H1 (cell line): ENCODE measurements around the gene ZNF200. TPM values are rescaled to one million over a fixed set of nuclear protein-coding genes. Genes with fewer than 3 reads are reported as not detected.

Experiments
- CTCF ChIA-PET: fragments of 300-600 bp; sonication (Branson Sonifier 250); formaldehyde crosslinking; loops from one replicate; lab custom pipeline; 2021; ENCODE audit not compliant: partially characterized antibody; lab: Charles Lee
- POLR2A ChIA-PET: fragments of 300-600 bp; sonication (Branson Sonifier 250); formaldehyde crosslinking; loops from one replicate; lab custom pipeline; 2021; ENCODE audit warnings: inconsistent platforms; ENCODE audit not compliant: partially characterized antibody; lab: Charles Lee
- DNase-seq, 2 experiments: peaks; one replicate each; pipeline versions ENCODE4 v3.0.0 to v3.0.0-alpha.2; 2010 to 2022; ENCODE audit warnings: low spot score in 2 of 2, low read depth in 1 of 2, mixed read lengths in 1 of 2
- FAIRE-seq: peaks from 2 replicates; lab custom pipeline; 2011; peaks lifted over from hg19 to GRCh38; lab: Jason Lieb, UNC
- H2AFZ ChIP-seq: 2 replicates; pipeline ENCODE4 v1.8.1; 2012; ENCODE audit warnings: low read length, inconsistent platforms
- H2AK5ac ChIP-seq: 2 replicates; pipeline ENCODE4 v1.6.1; 2013; ENCODE audit warnings: low read depth, low read length
- H2BK120ac ChIP-seq: replicated peaks from 2 replicates; pipeline ENCODE3; 2013; ENCODE audit warnings: low read depth, low read length, inconsistent platforms
- H2BK12ac ChIP-seq: 2 replicates; pipeline ENCODE4 v1.6.1; 2013; ENCODE audit warnings: low read depth, low read length
- H2BK15ac ChIP-seq: 2 replicates; pipeline ENCODE4 v1.6.1; 2013; ENCODE audit warnings: low read length
- H2BK20ac ChIP-seq: 2 replicates; pipeline ENCODE4 v1.6.1; 2013; ENCODE audit warnings: low read length
- H2BK5ac ChIP-seq: 2 replicates; pipeline ENCODE4 v1.6.1; 2013; ENCODE audit warnings: low read depth, low read length
- H3K14ac ChIP-seq: 2 replicates; pipeline ENCODE4 v1.6.1; 2013; ENCODE audit warnings: inconsistent platforms; ENCODE audit not compliant: insufficient read length
- H3K18ac ChIP-seq: 2 replicates; pipeline ENCODE4 v1.6.1; 2013; ENCODE audit warnings: low read length; ENCODE audit errors: extremely low read depth
- H3K23ac ChIP-seq: 2 replicates; pipeline ENCODE4 v1.6.1; 2013; ENCODE audit warnings: inconsistent platforms; ENCODE audit not compliant: insufficient read length
- H3K23me2 ChIP-seq: 2 replicates; pipeline ENCODE4 v1.6.1; 2013; ENCODE audit warnings: low read depth, low read length
- H3K27ac ChIP-seq: 2 replicates; pipeline ENCODE4 v1.6.1; 2011; ENCODE audit warnings: low read depth, low read length, inconsistent platforms
- H3K27me3 ChIP-seq, 4 experiments: replicated peaks in 1 of 4; 1 replicate in 1 of 4; 2 replicates in 3 of 4; pipeline versions ENCODE4 v1.6.1 to v1.8.1; 2011 to 2013; ENCODE audit warnings: low read length in 3 of 4, mild to moderate bottlenecking in 3 of 4, inconsistent platforms in 2 of 4, mixed read lengths in 2 of 4, moderate library complexity in 1 of 4; ENCODE audit not compliant: control insufficient read depth in 3 of 4, insufficient read depth in 3 of 4; ENCODE audit errors: extremely low read depth in 1 of 4
- H3K36me3 ChIP-seq, 4 experiments: 2 replicates each; pipeline versions ENCODE4 v1.6.1 to v1.8.1; 2011 to 2013; ENCODE audit warnings: mild to moderate bottlenecking in 4 of 4, low read length in 3 of 4, moderate library complexity in 2 of 4, control low read depth in 1 of 4, inconsistent platforms in 1 of 4; ENCODE audit not compliant: insufficient read depth in 4 of 4, control insufficient read depth in 2 of 4
- H3K4ac ChIP-seq: replicated peaks from 2 replicates; pipeline ENCODE3; 2013; ENCODE audit warnings: low read length, low read depth, mixed read lengths, inconsistent platforms; ENCODE audit not compliant: insufficient read length
- H3K4me1 ChIP-seq, 4 experiments: replicated peaks in 1 of 4; 1 replicate in 1 of 4; 2 replicates in 3 of 4; pipeline versions ENCODE4 v1.6.1 to v1.8.1; 2011 to 2013; ENCODE audit warnings: low read length in 3 of 4, inconsistent platforms in 2 of 4, mixed read lengths in 1 of 4; ENCODE audit not compliant: insufficient read depth in 4 of 4, control insufficient read depth in 3 of 4
- H3K4me2 ChIP-seq, 2 experiments: 2 replicates each; pipeline versions ENCODE4 v1.6.1 to v1.8.1; 2011 to 2013; ENCODE audit warnings: low read depth in 2 of 2, low read length in 2 of 2, control low read depth in 1 of 2, inconsistent platforms in 1 of 2, mild to moderate bottlenecking in 1 of 2; ENCODE audit not compliant: insufficient read depth in 1 of 2
- H3K4me3 ChIP-seq, 4 experiments: fragments of 200-600, 300-600 bp in 1 of 4; sonication (generic), shearing (Covaris generic), sonication (Bioruptor Twin) in 1 of 4; 2 replicates each; pipeline versions ENCODE4 v1.5.1 to v1.8.1; 2011 to 2016; ENCODE audit warnings: low read length in 4 of 4, low read depth in 3 of 4, control low read depth in 2 of 4, inconsistent platforms in 2 of 4, mild to moderate bottlenecking in 2 of 4, mixed read lengths in 1 of 4, moderate library complexity in 1 of 4; ENCODE audit not compliant: insufficient read depth in 2 of 4; ENCODE audit errors: extremely low read depth in 1 of 4
- H3K56ac ChIP-seq: replicated peaks from 2 replicates; pipeline ENCODE3; 2013; ENCODE audit warnings: low read depth, mild to moderate bottlenecking, mixed read lengths, low read length, inconsistent platforms; ENCODE audit not compliant: insufficient read length
- H3K79me1 ChIP-seq: 2 replicates; pipeline ENCODE4 v1.6.1; 2013; ENCODE audit warnings: low read depth, low read length, control low read depth
- H3K79me2 ChIP-seq, 2 experiments: 2 replicates each; pipeline versions ENCODE4 v1.6.1 to v1.8.1; 2012 to 2013; ENCODE audit warnings: low read length in 2 of 2, mild to moderate bottlenecking in 2 of 2, inconsistent platforms in 1 of 2; ENCODE audit not compliant: insufficient read depth in 2 of 2, control insufficient read depth in 1 of 2
- H3K9ac ChIP-seq, 4 experiments: replicated peaks in 1 of 4; 1 replicate in 1 of 4; 2 replicates in 3 of 4; pipeline versions ENCODE4 v1.6.1 to v1.8.1; 2011 to 2013; ENCODE audit warnings: low read depth in 3 of 4, low read length in 3 of 4, control low read depth in 2 of 4, mild to moderate bottlenecking in 2 of 4, moderate library complexity in 2 of 4, inconsistent platforms in 1 of 4; ENCODE audit errors: extremely low read depth in 1 of 4
- H3K9me3 ChIP-seq, 2 experiments: 2 replicates each; pipeline versions ENCODE4 v1.6.1 to v1.8.1; 2012 to 2013; ENCODE audit warnings: mild to moderate bottlenecking in 2 of 2, moderate library complexity in 2 of 2, control low read depth in 1 of 2, inconsistent platforms in 1 of 2, low read depth in 1 of 2, low read length in 1 of 2, mixed read lengths in 1 of 2; ENCODE audit not compliant: insufficient read depth in 2 of 2
- H4K20me1 ChIP-seq, 2 experiments: replicated peaks in 1 of 2; 2 replicates each; pipeline versions ENCODE3 to v1.8.1; 2011 to 2013; ENCODE audit warnings: inconsistent platforms in 2 of 2, low read length in 2 of 2, mild to moderate bottlenecking in 1 of 2; ENCODE audit not compliant: insufficient read depth in 2 of 2, control insufficient read depth in 1 of 2
- H4K5ac ChIP-seq: 2 replicates; pipeline ENCODE4 v1.6.1; 2013; ENCODE audit warnings: low read length, low read depth, mixed read lengths, inconsistent platforms; ENCODE audit not compliant: insufficient read length
- H4K8ac ChIP-seq: 2 replicates; pipeline ENCODE4 v1.8.0; 2013; ENCODE audit warnings: mild to moderate bottlenecking, moderate library complexity, low read length, inconsistent platforms; ENCODE audit not compliant: insufficient read depth; ENCODE audit errors: extremely low read depth
- H4K91ac ChIP-seq: replicated peaks from 2 replicates; pipeline ENCODE3; 2013; ENCODE audit warnings: low read length, mixed read lengths, inconsistent platforms; ENCODE audit not compliant: insufficient read length
- RBBP5 ChIP-seq: IDR thresholded peaks from 2 replicates; pipeline ENCODE4 v1.7.1; 2012; ENCODE audit warnings: low read depth, mild to moderate bottlenecking, inconsistent platforms, low read length, moderate library complexity, borderline replicate concordance
- TEAD4 ChIP-seq: IDR thresholded peaks from 2 replicates; pipeline ENCODE4 v1.6.1; 2012; ENCODE audit warnings: low read depth, low read length, inconsistent platforms, mixed read lengths
- WGBS, 2 experiments: shearing (Covaris generic) in 1 of 2; methylation state at CpG; one replicate each; pipeline versions ENCODE4 v1.1.6 to v1.1.7; 2013 to 2015; ENCODE audit warnings: low lambda C conversion rate in 2 of 2, mixed read lengths in 2 of 2, inconsistent platforms in 1 of 2, low coverage in 1 of 2, missing lambda C conversion rate in 1 of 2; ENCODE audit not compliant: insufficient replicate concordance in 2 of 2, insufficient coverage in 1 of 2, insufficient read length in 1 of 2; ENCODE audit errors: extremely low coverage in 1 of 2, missing lambda C conversion rate in 1 of 2; 5-methylcytosine and 5-hydroxymethylcytosine counted together
- long read RNA-seq, 2 experiments: library from RNA in 1 of 2; library from capped mRNA in 1 of 2; stranded (forward); transcript quantifications; one replicate each; pipeline ENCODE4 v2.0.0, GENCODE V29; 2021; ENCODE audit warnings: inconsistent platforms in 1 of 2
- polyA minus RNA-seq, 3 experiments: library from RNA; depleted of rRNA, polyadenylated mRNA; stranded (reverse); fragments of >200 nt; gene quantifications; 1 replicate in 2 of 3; 2 replicates in 1 of 3; pipeline ENCODE4 v1.2.3, GENCODE V29; 2011
- polyA plus RNA-seq, 7 experiments: library from polyadenylated mRNA; depleted of rRNA in 3 of 7; stranded (reverse) in 5 of 7; unstranded in 2 of 7; fragments of >200 nt in 5 of 7; fragments of 200-250 nt in 2 of 7; gene quantifications; 1 replicate in 5 of 7; 2 replicates in 1 of 7; 4 replicates in 1 of 7; pipeline versions ENCODE4 v1.2.1 to v1.2.3, GENCODE V29; 2011 to 2013; ENCODE audit warnings: missing spikeins in 2 of 7, mixed read lengths in 2 of 7
- total RNA-seq: library from RNA; stranded (reverse); fragmentation: NEBNext Ultra II Directional; extraction: Animal tissue kit (Norgen Biotek cat#: 25700); gene quantifications from 2 replicates; pipeline ENCODE4 v1.2.1, GENCODE V29; 2021
- TF ChIP-seq, protein P1 (sequence below), 3 experiments: IDR thresholded peaks; 1 replicate in 2 of 3; 2 replicates in 1 of 3; pipeline versions ENCODE4 v1.5.1 to v1.6.1; 2011; ENCODE audit warnings: low read length in 3 of 3, mild to moderate bottlenecking in 3 of 3, inconsistent platforms in 2 of 3, low read depth in 1 of 3, moderate library complexity in 1 of 3; ENCODE audit not compliant: insufficient read depth in 1 of 3; ENCODE audit errors: control extremely low read depth in 1 of 3

The ZNF200 gene, protein sequence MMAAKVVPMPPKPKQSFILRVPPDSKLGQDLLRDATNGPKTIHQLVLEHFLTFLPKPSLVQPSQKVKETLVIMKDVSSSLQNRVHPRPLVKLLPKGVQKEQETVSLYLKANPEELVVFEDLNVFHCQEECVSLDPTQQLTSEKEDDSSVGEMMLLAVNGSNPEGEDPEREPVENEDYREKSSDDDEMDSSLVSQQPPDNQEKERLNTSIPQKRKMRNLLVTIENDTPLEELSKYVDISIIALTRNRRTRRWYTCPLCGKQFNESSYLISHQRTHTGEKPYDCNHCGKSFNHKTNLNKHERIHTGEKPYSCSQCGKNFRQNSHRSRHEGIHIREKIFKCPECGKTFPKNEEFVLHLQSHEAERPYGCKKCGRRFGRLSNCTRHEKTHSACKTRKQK
- total RNA-seq (7.5 and 9.9 TPM in 2 replicates), polyA plus RNA-seq (2011; rRNA removed) (2.7 and 3.0 TPM in 2 replicates), polyA minus RNA-seq (2011; rRNA and poly(A)+ RNA removed) (6.7 and 8.4 TPM in 2 replicates)
- 4.1 TPM for polyA plus RNA-seq (2011; cell fraction: cytosol; rRNA removed)
- 3.2 TPM for polyA plus RNA-seq (2011; cell fraction: nucleus; rRNA removed)
- polyA plus RNA-seq (2012, experiment 1 of 2): 5.5 to 7.8 TPM (median 6.5 TPM) in 4 replicates
- polyA plus RNA-seq (2012, experiment 2 of 2): 1.4 TPM
- 5.8 TPM for polyA plus RNA-seq (2013, experiment 1 of 2)
- 5.3 TPM for polyA plus RNA-seq (2013, experiment 2 of 2)
- polyA minus RNA-seq (2011; cell fraction: cytosol; rRNA and poly(A)+ RNA removed): 4.0 TPM
- polyA minus RNA-seq (2011; cell fraction: nucleus; rRNA and poly(A)+ RNA removed): 11.2 TPM
- long read RNA-seq, experiment 1, full-length matches to known transcripts: 4 of 9 reads
- long read RNA-seq, experiment 1, partial matches to known transcripts: 1 of 9 reads
- long read RNA-seq, experiment 1, other reads (novel, unspliced or antisense): 4 of 9 reads
- long read RNA-seq, experiment 2, partial matches to known transcripts: 0 of 8 reads
- long read RNA-seq, experiment 2, other reads (novel, unspliced or antisense): 2 of 8 reads

DNA sequence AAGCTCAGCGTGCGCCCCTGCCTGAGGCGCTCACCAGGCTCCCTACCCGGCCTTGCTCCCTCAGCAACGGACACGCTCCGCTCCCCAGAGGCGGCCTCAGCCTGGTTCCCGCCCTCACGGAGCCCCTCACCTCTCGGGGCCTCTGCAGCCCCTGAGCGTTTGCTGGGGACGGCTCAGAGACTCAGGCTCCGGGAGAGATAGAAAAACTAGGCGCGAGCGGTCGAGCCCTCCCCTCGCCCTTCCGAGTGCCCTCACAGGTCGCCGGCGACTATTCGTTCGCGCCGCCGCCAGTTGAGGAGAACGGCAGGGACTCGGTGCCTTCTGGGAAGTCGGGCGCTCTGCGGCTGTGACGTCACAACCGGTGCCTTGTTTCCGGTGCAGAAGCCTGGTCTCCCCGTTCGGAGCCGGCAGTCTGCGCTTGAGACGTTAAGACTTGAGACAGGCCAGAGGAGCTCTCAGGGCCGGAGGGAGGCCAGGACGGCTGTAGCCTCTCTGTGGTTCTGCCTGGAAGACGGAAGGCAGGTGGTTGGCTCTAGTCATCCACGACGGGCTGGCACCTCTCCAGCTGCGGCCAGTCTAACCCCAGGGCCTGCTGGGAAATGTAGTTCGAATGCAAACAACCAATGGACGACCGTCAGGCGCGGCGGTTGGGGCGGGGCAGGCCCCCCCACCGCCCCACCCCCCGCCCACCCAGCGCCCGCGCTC, at the start of gene ZNF200:
TSS of gene ZNF200 (minus strand) at position 302 of the 705 bp plus-strand sequence. CDS start 1,403 bp downstream, outside the sequence.
- CTCF ChIA-PET: interaction anchor here (0.8 to 1.3 kb wide), 3 partner anchors 10 to 104 kb away, joined by 3 read pairs; no protein-coding TSS in a partner anchor
- peak within 1 kb of the TSS; percentile 21 for H3K56ac ChIP-seq
- H2AK5ac ChIP-seq: no peak within 1 kb of the TSS
- peaks cover 17 to 34% (median 25%) of the 10 kb centered on the region in 4 experiments for H3K36me3 ChIP-seq
- peak within 1 kb of the TSS; percentile 81; the same call in 1 of the 2 replicates for H3K27ac ChIP-seq
- H3K9ac ChIP-seq: peak within 1 kb of the TSS; percentile 68 to 89 (median 75)
- peaks cover 0 to 5% of the 10 kb centered on the region in 2 experiments; a peak in 1 of 4 replicates for H3K79me2 ChIP-seq
- peak within 1 kb of the TSS; percentile 48 for H3K18ac ChIP-seq
- peak within 1 kb of the TSS; percentile 81 to 87 for H3K4me2 ChIP-seq
- peaks cover 3% of the 10 kb centered on the region; the same call in 1 of the 2 replicates for H3K79me1 ChIP-seq
- no peak within 1 kb of the TSS for H3K14ac ChIP-seq
- FAIRE-seq (no peak), DNase-seq (peak; percentile 81 to 95)
- H4K20me1 ChIP-seq: no peaks in the 10 kb centered on the region
- H3K4me3 ChIP-seq: peak within 1 kb of the TSS; percentile 86 to 95 (median 88)
- no peak within 1 kb of the TSS for H3K4ac ChIP-seq
- POLR2A ChIA-PET: interaction anchor here (0.6 to 1.9 kb wide), 13 partner anchors 10 to 167 kb away, joined by 3 to 7 read pairs (median 4); partner anchors contain the start of gene ZNF174
- no peak within 1 kb of the TSS for H2BK120ac ChIP-seq
- peak within 1 kb of the TSS; percentile 91 for H2BK5ac ChIP-seq
- H3K4me1 ChIP-seq: peaks cover 0 to 4% (median 0%) of the 10 kb centered on the region in 4 experiments; a peak in 2 of 7 replicates
- peak within 1 kb of the TSS; percentile 92 for H4K5ac ChIP-seq
- H3K23ac ChIP-seq: no peak within 1 kb of the TSS
- peak within 1 kb of the TSS; percentile 100 for H2AFZ ChIP-seq
- no peak within 1 kb of the TSS for H2BK15ac ChIP-seq
- peaks cover 3 to 19% of the 10 kb centered on the region in 2 experiments; a peak in 2 of 4 replicates for H3K9me3 ChIP-seq
- peaks cover 4% of the 10 kb centered on the region for H3K23me2 ChIP-seq
- H3K27me3 ChIP-seq: no peaks in the 10 kb centered on the region; a peak in 2 of 7 replicates
- peak within 1 kb of the TSS; percentile 84 for H4K8ac ChIP-seq
- 1% methylated on average over 48 of the region's 59 CpGs; no CpG with 5 or more reads in 1 of the 2 experiments for WGBS, 2 experiments
- 0 out of 2 replicates have a peak within 1 kb of the TSS, but pooled peaks have one; percentile 80 for H2BK12ac ChIP-seq
- H4K91ac ChIP-seq: peak within 1 kb of the TSS; percentile 50
- H2BK20ac ChIP-seq: no peak within 1 kb of the TSS
- TF ChIP-seq TEAD4 (no peak), RBBP5 (peak; percentile 62; the same call in 1 of the 2 replicates)
- TF ChIP-seq, protein P1, sequence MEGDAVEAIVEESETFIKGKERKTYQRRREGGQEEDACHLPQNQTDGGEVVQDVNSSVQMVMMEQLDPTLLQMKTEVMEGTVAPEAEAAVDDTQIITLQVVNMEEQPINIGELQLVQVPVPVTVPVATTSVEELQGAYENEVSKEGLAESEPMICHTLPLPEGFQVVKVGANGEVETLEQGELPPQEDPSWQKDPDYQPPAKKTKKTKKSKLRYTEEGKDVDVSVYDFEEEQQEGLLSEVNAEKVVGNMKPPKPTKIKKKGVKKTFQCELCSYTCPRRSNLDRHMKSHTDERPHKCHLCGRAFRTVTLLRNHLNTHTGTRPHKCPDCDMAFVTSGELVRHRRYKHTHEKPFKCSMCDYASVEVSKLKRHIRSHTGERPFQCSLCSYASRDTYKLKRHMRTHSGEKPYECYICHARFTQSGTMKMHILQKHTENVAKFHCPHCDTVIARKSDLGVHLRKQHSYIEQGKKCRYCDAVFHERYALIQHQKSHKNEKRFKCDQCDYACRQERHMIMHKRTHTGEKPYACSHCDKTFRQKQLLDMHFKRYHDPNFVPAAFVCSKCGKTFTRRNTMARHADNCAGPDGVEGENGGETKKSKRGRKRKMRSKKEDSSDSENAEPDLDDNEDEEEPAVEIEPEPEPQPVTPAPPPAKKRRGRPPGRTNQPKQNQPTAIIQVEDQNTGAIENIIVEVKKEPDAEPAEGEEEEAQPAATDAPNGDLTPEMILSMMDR (IDR thresholded peaks at IDR 0.05; ENCODE audit: control extremely low read depth in 1 of 3, insufficient read depth in 1 of 3, low read depth in 1 of 3, low read length in 3 of 3): no peak
